Esophagus muscularis mucosa (tissue), 4 donors: ENCODE measurements around the gene SENP8. TPM values are rescaled to one million over a fixed set of nuclear protein-coding genes. Genes with fewer than 3 reads are reported as not detected.

Experiments
- DNase-seq: peaks from one replicate; pipeline ENCODE4 v3.0.0-alpha.2; 2017; ENCODE audit errors: extremely low spot score
- H3K27ac ChIP-seq, 4 donors: fragments of 200-600 bp; sonication (generic); replicated peaks in 1 of 4; 1 replicate in 3 of 4; 2 replicates in 1 of 4; pipeline ENCODE4 v1.5.1; 2016 to 2019; ENCODE audit warnings: mild to moderate bottlenecking in 1 of 4
- H3K27me3 ChIP-seq, 4 donors: fragments of 200-600 bp; sonication (generic); one replicate each; pipeline versions ENCODE4 v1.5.1 to v1.6.0; 2016 to 2019
- H3K36me3 ChIP-seq, 4 donors: fragments of 200-600 bp; sonication (generic); one replicate each; pipeline ENCODE4 v1.5.1; 2016 to 2019
- H3K4me1 ChIP-seq, 4 donors: fragments of 200-600 bp; sonication (generic); one replicate each; pipeline ENCODE4 v1.5.1; 2016 to 2019
- H3K4me3 ChIP-seq, 4 donors: fragments of 200-600 bp; sonication (generic); 1 replicate in 2 of 4; 2 replicates in 2 of 4; pipeline ENCODE4 v1.5.1; 2016 to 2019; ENCODE audit warnings: mild to moderate bottlenecking in 4 of 4, moderate library complexity in 1 of 4
- H3K9me3 ChIP-seq, 4 donors: fragments of 200-600 bp; sonication (generic); 1 replicate in 3 of 4; 2 replicates in 1 of 4; pipeline ENCODE4 v1.5.1; 2016 to 2019
- EP300 ChIP-seq: sonication (generic); formaldehyde crosslinking; IDR thresholded peaks from one replicate; pipeline ENCODE4 v1.6.1; 2017; ENCODE audit warnings: antibody characterized with exemption
- POLR2A ChIP-seq: fragments of 450-650 bp; IDR thresholded peaks from one replicate; pipeline ENCODE4 v1.6.1; 2017; ENCODE audit warnings: antibody characterized with exemption, moderate library complexity, mild to moderate bottlenecking, low read depth
- POLR2AphosphoS5 ChIP-seq, 2 donors: sonication (generic); formaldehyde crosslinking; IDR thresholded peaks; one replicate each; pipeline ENCODE4 v1.6.1; 2017; ENCODE audit warnings: antibody characterized with exemption in 2 of 2
- WGBS: methylation state at CpG from one replicate; pipeline ENCODE4 v1.1.5; 2018; 5-methylcytosine and 5-hydroxymethylcytosine counted together
- intact Hi-C: fragments of 100-400 bp; cut with DNase I; formaldehyde crosslinking; loops from one replicate; pipeline ENCODE4 v1.15.1; 2023
- total RNA-seq, 4 donors: library from RNA; depleted of rRNA; stranded (reverse); fragments of >200 nt; gene quantifications; one replicate each; pipeline versions ENCODE4 v1.1.0 to v1.2.1, GENCODE V29; 2016
- TF ChIP-seq, protein P1 (sequence below), 3 experiments: fragments of 200-600 bp in 2 of 3; fragments of 450-650 bp in 1 of 3; sonication (generic) in 2 of 3; IDR thresholded peaks; one replicate each; pipeline ENCODE4 v1.5.1; 2017 to 2019; ENCODE audit warnings: antibody characterized with exemption in 3 of 3, mild to moderate bottlenecking in 2 of 3, moderate library complexity in 1 of 3

Gene SENP8
- total RNA-seq, 4 donors from 2014 or later: 1.7 to 2.4 (median 2.0) TPM

GRCh38 chr15:72141171-72142084, 23.2 kb downstream of the SENP8 start:
- peak; percentile 21 for DNase-seq
- no peak for TF ChIP-seq POLR2A
- no peak for TF ChIP-seq EP300
- no peak for TF ChIP-seq POLR2AphosphoS5 (IDR thresholded peaks at IDR 0.05)
- intact Hi-C loops: no loop called here
- Histone ChIP-seq H3K27me3 (no peaks in the 10 kb centered on the region), H3K9me3 (no peaks in the 10 kb centered on the region), H3K4me1 (peaks cover 6 to 12% (median 6%) of the 10 kb centered on the region in 4 donors), H3K27ac (peak overlapping the region in 1 of 4 donors; percentile 15), H3K4me3 (no peak overlapping the region), H3K36me3 (peaks cover 0 to 8% (median 0%) of the 10 kb centered on the region in 4 donors)
- WGBS: 60% methylated on average over 4 of the region's 4 CpGs

GRCh38 chr15:72146221-72146620, 28.0 kb downstream of the SENP8 start:
- TF ChIP-seq, protein P1, sequence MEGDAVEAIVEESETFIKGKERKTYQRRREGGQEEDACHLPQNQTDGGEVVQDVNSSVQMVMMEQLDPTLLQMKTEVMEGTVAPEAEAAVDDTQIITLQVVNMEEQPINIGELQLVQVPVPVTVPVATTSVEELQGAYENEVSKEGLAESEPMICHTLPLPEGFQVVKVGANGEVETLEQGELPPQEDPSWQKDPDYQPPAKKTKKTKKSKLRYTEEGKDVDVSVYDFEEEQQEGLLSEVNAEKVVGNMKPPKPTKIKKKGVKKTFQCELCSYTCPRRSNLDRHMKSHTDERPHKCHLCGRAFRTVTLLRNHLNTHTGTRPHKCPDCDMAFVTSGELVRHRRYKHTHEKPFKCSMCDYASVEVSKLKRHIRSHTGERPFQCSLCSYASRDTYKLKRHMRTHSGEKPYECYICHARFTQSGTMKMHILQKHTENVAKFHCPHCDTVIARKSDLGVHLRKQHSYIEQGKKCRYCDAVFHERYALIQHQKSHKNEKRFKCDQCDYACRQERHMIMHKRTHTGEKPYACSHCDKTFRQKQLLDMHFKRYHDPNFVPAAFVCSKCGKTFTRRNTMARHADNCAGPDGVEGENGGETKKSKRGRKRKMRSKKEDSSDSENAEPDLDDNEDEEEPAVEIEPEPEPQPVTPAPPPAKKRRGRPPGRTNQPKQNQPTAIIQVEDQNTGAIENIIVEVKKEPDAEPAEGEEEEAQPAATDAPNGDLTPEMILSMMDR (IDR thresholded peaks at IDR 0.05): no peak
- TF ChIP-seq POLR2A: no peak
- TF ChIP-seq POLR2AphosphoS5 (IDR thresholded peaks at IDR 0.05): no peak
- TF ChIP-seq EP300: no peak
- DNase-seq: no peak
- Histone ChIP-seq H3K9me3 (no peaks in the 10 kb centered on the region), H3K27me3 (no peaks in the 10 kb centered on the region), H3K4me1 (peaks cover 4 to 6% (median 6%) of the 10 kb centered on the region in 4 donors), H3K4me3 (no peak overlapping the region), H3K36me3 (no peaks in the 10 kb centered on the region), H3K27ac (no peak overlapping the region)
- 64% methylated on average over 3 of the region's 3 CpGs for WGBS
- intact Hi-C loops: no loop called here

GRCh38 chr15:72146934-72147333, 28.7 kb downstream of the SENP8 start:
- DNase-seq: peak; percentile 31
- intact Hi-C loops: no loop called here
- H3K9me3 ChIP-seq: no peaks in the 10 kb centered on the region
- TF ChIP-seq POLR2A: no peak
- TF ChIP-seq, protein P1 (IDR thresholded peaks at IDR 0.05): no peak
- no peak for TF ChIP-seq EP300
- TF ChIP-seq POLR2AphosphoS5 (IDR thresholded peaks at IDR 0.05): no peak
- H3K27ac ChIP-seq: no peak overlapping the region
- no peaks in the 10 kb centered on the region for H3K27me3 ChIP-seq
- no peaks in the 10 kb centered on the region for H3K4me1 ChIP-seq
- no peak overlapping the region for H3K4me3 ChIP-seq
- no peaks in the 10 kb centered on the region for H3K36me3 ChIP-seq

DNA sequence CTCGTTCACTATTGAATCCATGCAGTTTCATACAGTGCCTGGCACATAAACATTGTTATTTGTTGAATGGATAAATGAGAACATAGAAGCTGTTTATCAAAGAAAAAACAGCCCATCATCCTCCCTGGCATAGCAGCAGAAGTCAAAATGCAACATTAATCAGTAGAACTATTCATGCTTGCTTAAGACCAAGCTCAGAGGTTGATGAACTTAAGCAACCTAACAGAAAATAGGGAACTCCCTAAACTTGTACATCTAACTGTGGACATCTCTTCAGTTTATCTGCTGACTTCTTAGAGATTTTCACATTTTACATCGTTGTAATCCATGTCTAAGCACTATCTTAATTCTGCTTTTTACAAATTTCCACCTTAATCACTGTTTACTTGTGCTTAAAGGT, 29.2 kb downstream of the SENP8 start:
- no peak for DNase-seq
- Histone ChIP-seq H3K27ac (no peak overlapping the region), H3K4me3 (no peak overlapping the region), H3K9me3 (no peaks in the 10 kb centered on the region), H3K36me3 (no peaks in the 10 kb centered on the region), H3K4me1 (peaks cover 0 to under 1% (median 0%) of the 10 kb centered on the region in 4 donors), H3K27me3 (no peaks in the 10 kb centered on the region)
- WGBS: 87% methylated on average over 2 of the region's 2 CpGs
- intact Hi-C loops: no loop called here
- no peak for TF ChIP-seq POLR2AphosphoS5 (IDR thresholded peaks at IDR 0.05)
- no peak for TF ChIP-seq POLR2A
- no peak for TF ChIP-seq EP300
- TF ChIP-seq, protein P1 (IDR thresholded peaks at IDR 0.05): no peak

- TF ChIP-seq POLR2AphosphoS5 (IDR thresholded peaks at IDR 0.05): peak; percentile 18 to 37
- TF ChIP-seq, protein P1 (IDR thresholded peaks at IDR 0.05): no peak
- TF ChIP-seq POLR2A: no peak
- Histone ChIP-seq H3K9me3 (no peaks in the 10 kb centered on the region), H3K36me3 (no peaks in the 10 kb centered on the region), H3K27ac (peak overlapping the region; percentile 45 to 93 (median 82)), H3K27me3 (no peaks in the 10 kb centered on the region), H3K4me1 (peaks cover 0 to 40% (median 35%) of the 10 kb centered on the region in 4 donors), H3K4me3 (no peak overlapping the region)
- DNase-seq: no peak
- intact Hi-C loops: loop anchor here (10.0 kb wide), 1 partner anchor 409 kb away; no protein-coding TSS in a partner anchor
- 66% methylated on average over 5 of the region's 5 CpGs for WGBS
Measured at GRCh38 chr15:72153269-72154000, 35.2 kb downstream of the SENP8 start.
